ENCODE data around the gene IFT43.
"Not testable (repeated sequence)": the region's sequence is repeated elsewhere in the genome, so short reads cannot be mapped to it uniquely, and the experiment has no call there.

IFT43 gene

DNA sequence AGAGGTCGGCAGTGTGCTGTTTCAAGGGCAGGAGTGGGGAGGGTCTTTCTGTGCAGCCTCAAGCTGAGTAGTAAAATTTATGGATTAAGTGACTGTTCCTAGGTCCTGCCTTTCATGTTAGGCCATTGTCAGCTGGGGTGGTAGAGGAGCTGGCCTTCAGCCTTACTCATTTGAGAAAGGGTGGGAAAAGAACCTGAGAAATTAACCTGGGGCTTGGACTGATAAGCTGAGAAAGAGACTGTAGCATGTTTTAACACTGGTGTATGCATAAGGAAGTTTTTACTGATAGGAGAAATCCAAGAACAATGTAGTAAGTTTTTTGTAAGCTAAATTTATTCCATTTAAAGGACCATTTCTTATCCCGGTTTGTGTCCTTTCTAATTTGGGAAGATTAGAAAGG lies 20.7 kb downstream of the IFT43 start:
- DNase-seq (ENCODE audit: insufficient read length, low spot score) (no peak), FAIRE-seq (no peak)
- TF ChIP-seq POLR2A (IDR thresholded peaks at IDR 0.05; ENCODE audit: low read depth, low read length): no peak
- no peak for TF ChIP-seq POU2F2 (IDR thresholded peaks at IDR 0.05; ENCODE audit: low read depth, low read length)
- no peak for TF ChIP-seq POLR2AphosphoS5 (IDR thresholded peaks at IDR 0.05; ENCODE audit: low read depth, low read length)
- no peak for TF ChIP-seq SPI1 (IDR thresholded peaks at IDR 0.05; ENCODE audit: low read depth, low read length)
- no peak for TF ChIP-seq PAX5 (IDR thresholded peaks at IDR 0.05; ENCODE audit: insufficient read depth, low read length, severe bottlenecking)
- TF ChIP-seq TAF1 (IDR thresholded peaks at IDR 0.05; ENCODE audit: low read depth, low read length): no peak

DNA sequence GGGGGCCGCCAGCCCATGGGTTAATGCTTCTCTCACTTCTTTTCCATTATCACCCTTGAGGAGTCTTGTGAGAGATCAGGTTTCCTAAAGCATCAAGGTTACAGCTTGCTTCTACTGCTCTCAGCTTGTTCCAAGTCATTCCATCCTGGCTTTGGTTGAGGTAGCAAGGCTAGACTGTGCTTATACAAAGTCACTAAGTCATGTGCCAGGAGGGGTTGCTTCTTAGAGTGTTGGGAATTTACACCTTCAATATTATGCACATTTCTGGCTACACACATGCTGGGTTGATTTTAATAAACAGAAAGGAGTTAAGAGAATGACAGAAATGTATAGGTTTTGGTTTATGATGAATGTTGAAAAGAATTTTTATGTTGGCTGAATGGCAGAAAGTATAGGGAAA lies 21.8 kb downstream of the IFT43 start:
- TF ChIP-seq SPI1 (IDR thresholded peaks at IDR 0.05; ENCODE audit: low read depth, low read length) (no peak), TAF1 (IDR thresholded peaks at IDR 0.05; ENCODE audit: low read depth, low read length) (no peak), POLR2AphosphoS5 (IDR thresholded peaks at IDR 0.05; ENCODE audit: low read depth, low read length) (no peak), POU2F2 (IDR thresholded peaks at IDR 0.05; ENCODE audit: low read depth, low read length) (no peak), POLR2A (IDR thresholded peaks at IDR 0.05; ENCODE audit: low read depth, low read length) (no peak), PAX5 (IDR thresholded peaks at IDR 0.05; ENCODE audit: insufficient read depth, low read length, severe bottlenecking) (no peak)
- DNase-seq (ENCODE audit: insufficient read length, low spot score) (no peak), FAIRE-seq (no peak)

DNA sequence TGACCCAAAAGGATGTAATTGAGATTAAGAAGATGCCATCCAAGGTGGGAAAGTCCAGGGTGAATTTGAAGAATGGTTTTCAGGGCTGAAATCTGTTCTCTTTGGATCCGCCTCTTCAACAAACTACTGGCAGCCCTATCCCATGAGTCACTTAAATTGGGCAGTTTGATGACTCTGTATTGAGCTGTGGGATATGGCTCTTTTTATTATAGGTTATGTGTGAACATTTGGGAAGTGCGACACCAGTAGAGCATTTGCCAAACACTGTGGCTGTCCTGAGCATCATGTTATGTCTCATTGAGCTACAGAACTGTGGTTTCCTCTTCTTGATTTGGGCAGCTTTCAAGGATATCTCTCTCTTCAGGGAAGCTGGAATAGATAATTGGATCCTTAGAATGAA lies 22.3 kb downstream of the IFT43 start:
- DNase-seq (ENCODE audit: insufficient read length, low spot score): no peak
- FAIRE-seq: no peak
- TF ChIP-seq SPI1 (IDR thresholded peaks at IDR 0.05; ENCODE audit: low read depth, low read length) (no peak), POLR2AphosphoS5 (IDR thresholded peaks at IDR 0.05; ENCODE audit: low read depth, low read length) (no peak), POLR2A (IDR thresholded peaks at IDR 0.05; ENCODE audit: low read depth, low read length) (no peak), PAX5 (IDR thresholded peaks at IDR 0.05; ENCODE audit: insufficient read depth, low read length, severe bottlenecking) (no peak), POU2F2 (IDR thresholded peaks at IDR 0.05; ENCODE audit: low read depth, low read length) (no peak), TAF1 (IDR thresholded peaks at IDR 0.05; ENCODE audit: low read depth, low read length) (no peak)

DNA sequence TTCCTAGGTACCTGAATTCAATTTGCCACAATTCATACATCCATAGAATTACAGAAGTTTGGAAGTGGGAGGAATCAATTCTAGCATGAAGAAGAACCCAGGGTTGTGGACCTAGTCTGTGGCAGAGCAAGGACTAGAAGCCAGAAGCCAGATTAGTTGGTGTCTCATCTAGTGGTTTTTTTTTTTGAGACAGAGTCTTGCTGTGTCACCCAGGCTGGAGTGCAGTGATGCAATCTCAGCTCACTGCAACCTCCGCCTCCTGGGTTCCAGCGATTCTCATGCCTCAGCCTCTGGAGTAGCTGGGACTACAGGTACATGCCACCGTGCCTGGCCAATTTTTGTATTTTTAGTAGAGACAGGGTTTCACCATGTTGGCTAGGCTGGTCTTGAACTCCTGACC lies 24.1 kb downstream of the IFT43 start:
- DNase-seq (ENCODE audit: insufficient read length, low spot score); FAIRE-seq: not testable (repeated sequence)

DNA sequence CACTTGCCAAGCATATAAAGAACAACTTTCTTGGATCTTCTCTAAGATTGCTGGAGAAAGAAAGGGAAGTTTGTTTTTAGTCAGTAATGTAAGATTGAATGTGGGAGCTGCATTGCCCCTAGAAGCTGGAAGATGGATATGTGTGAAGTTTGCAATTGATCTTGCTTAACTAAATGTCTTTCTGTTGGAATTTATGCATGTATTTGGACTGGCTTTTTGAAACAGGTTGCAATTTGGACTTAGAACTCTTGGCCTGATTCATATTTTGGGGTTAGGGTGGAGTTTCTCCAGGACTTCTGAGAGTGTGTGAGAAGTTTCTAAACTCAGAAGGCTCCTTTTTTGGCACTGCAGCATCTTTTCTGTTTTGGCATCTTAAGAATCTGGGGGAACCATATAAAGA lies 26.4 kb downstream of the IFT43 start:
- no peak for FAIRE-seq

DNA sequence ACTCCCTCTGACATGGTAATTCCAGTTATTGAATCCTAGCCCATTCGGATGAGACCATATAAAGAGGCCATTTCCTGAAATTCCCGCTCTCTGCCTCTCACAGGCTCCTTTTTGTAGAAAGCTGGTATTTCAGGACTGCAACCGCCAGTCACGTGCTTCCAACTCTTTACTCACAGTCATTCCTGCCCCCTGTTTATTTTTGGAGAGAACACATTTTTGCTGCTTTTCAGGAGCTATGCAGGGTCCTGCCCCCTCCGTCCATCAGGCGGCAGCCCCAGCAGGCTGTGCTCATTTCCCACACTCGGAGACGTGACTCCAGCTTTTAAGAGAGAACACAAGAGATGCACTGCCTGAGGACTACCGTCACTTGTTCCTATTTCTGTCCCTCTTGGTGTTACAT lies 26.8 kb downstream of the IFT43 start:
- TF ChIP-seq SPI1 (IDR thresholded peaks at IDR 0.05; ENCODE audit: low read depth, low read length) (no peak), POU2F2 (IDR thresholded peaks at IDR 0.05; ENCODE audit: low read depth, low read length) (no peak), PAX5 (IDR thresholded peaks at IDR 0.05; ENCODE audit: insufficient read depth, low read length, severe bottlenecking) (no peak), POLR2AphosphoS5 (IDR thresholded peaks at IDR 0.05; ENCODE audit: low read depth, low read length) (no peak), TAF1 (IDR thresholded peaks at IDR 0.05; ENCODE audit: low read depth, low read length) (no peak), POLR2A (IDR thresholded peaks at IDR 0.05; ENCODE audit: low read depth, low read length) (no peak)
- no peak for FAIRE-seq
- DNase-seq (ENCODE audit: insufficient read length, low spot score): no peak

More for the DNA sequence above, 26.4 kb downstream of the IFT43 start:
- TF ChIP-seq SPI1 (IDR thresholded peaks at IDR 0.05; ENCODE audit: low read depth, low read length) (no peak), TAF1 (IDR thresholded peaks at IDR 0.05; ENCODE audit: low read depth, low read length) (no peak), POLR2A (IDR thresholded peaks at IDR 0.05; ENCODE audit: low read depth, low read length) (no peak), PAX5 (IDR thresholded peaks at IDR 0.05; ENCODE audit: insufficient read depth, low read length, severe bottlenecking) (no peak), POLR2AphosphoS5 (IDR thresholded peaks at IDR 0.05; ENCODE audit: low read depth, low read length) (no peak), POU2F2 (IDR thresholded peaks at IDR 0.05; ENCODE audit: low read depth, low read length) (no peak)
- no peak for DNase-seq (ENCODE audit: insufficient read length, low spot score)

DNA sequence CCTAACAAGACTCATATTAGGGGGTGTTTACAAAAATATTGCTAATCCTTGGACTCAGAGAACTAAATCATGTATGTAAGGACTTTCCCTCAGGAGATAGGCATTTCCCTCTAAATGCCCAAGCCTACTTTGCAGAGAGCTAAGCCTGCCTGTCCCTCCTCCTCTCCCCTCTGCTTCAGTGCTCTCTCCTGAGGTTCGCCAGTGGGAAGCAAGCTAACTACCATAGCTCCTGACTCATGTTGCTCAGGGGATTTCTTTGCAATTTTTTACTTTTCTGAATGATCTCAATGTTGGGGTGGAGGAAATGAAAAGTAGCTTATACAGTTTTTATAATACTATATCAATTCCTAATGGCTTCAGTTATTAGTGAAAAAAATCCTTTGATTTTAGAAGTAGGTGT lies 29.6 kb downstream of the IFT43 start:
- TF ChIP-seq POLR2A (IDR thresholded peaks at IDR 0.05; ENCODE audit: low read depth, low read length) (no peak), POLR2AphosphoS5 (IDR thresholded peaks at IDR 0.05; ENCODE audit: low read depth, low read length) (no peak), POU2F2 (IDR thresholded peaks at IDR 0.05; ENCODE audit: low read depth, low read length) (no peak), PAX5 (IDR thresholded peaks at IDR 0.05; ENCODE audit: insufficient read depth, low read length, severe bottlenecking) (no peak)
- FAIRE-seq (no peak), DNase-seq (ENCODE audit: insufficient read length, low spot score) (no peak)

DNA sequence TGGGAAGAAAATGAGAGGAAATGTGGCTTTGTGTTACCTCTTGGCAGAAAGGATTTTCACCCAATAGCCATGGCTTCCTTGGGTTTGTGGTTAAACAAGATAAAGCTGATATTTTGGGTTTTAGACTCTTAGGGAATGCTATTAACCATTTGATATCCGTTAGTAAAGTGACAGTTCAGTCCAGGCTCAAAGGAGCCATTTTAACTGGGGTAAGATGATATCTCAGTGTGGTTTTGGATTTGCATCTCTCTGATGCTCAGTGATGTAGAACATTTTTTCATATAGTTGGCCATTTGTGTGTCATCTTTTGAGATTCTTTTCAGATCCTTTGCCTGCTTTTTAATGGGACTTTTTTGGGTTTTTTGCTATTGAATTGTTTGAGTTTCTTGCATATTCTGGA lies 30.1 kb downstream of the IFT43 start:
- DNase-seq (ENCODE audit: insufficient read length, low spot score) (no peak), FAIRE-seq (peak; percentile 76)
- TF ChIP-seq TAF1 (IDR thresholded peaks at IDR 0.05; ENCODE audit: low read depth, low read length) (no peak), POU2F2 (IDR thresholded peaks at IDR 0.05; ENCODE audit: low read depth, low read length) (no peak), PAX5 (IDR thresholded peaks at IDR 0.05; ENCODE audit: insufficient read depth, low read length, severe bottlenecking) (no peak), POLR2A (IDR thresholded peaks at IDR 0.05; ENCODE audit: low read depth, low read length) (no peak)

DNA sequence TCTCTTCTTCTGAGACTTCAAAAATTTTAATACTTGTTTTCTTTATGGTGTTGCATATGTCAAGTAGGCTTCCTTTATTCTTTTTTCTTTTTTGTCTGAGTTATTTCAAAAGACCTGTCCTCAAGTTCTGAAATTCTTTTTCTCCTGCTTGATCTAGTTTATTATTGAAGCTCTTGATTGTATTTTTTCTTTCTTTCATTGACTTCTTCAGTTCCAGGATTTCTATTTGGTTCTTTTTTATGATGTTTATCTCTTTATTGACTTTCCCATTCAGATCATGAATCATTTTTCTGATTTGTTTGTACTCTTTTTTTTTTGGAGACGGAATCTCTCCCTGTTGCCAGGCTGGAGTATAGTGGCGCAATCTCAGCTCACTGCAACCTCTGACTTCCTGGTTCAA lies 34.1 kb downstream of the IFT43 start:
- DNase-seq (ENCODE audit: insufficient read length, low spot score) (no peak), FAIRE-seq (no peak)
- TF ChIP-seq POLR2AphosphoS5 (IDR thresholded peaks at IDR 0.05; ENCODE audit: low read depth, low read length): no peak
- no peak for TF ChIP-seq SPI1 (IDR thresholded peaks at IDR 0.05; ENCODE audit: low read depth, low read length)
- TF ChIP-seq POU2F2 (IDR thresholded peaks at IDR 0.05; ENCODE audit: low read depth, low read length): no peak
- no peak for TF ChIP-seq POLR2A (IDR thresholded peaks at IDR 0.05; ENCODE audit: low read depth, low read length)
- TF ChIP-seq PAX5 (IDR thresholded peaks at IDR 0.05; ENCODE audit: insufficient read depth, low read length, severe bottlenecking): no peak
- no peak for TF ChIP-seq TAF1 (IDR thresholded peaks at IDR 0.05; ENCODE audit: low read depth, low read length)

DNA sequence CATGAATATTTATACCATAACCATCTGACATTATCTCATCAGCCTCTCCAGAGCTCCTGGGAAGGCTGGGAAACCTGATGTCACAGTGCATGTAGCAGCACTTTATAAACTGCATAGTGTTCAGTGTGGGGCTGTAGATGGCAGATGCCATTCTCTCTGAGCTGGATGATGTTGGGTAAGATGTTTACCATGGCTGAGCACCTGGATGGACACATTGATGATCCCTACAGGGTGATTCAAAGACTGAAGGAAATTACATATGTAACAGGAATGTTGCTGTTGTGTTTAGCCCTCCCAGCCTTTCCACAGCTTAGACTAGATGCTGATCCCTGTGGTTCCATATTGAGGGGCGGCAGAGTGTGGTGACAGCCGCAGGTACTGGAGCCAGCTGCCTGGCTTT lies 37.4 kb downstream of the IFT43 start:
- FAIRE-seq (no peak), DNase-seq (ENCODE audit: insufficient read length, low spot score) (no peak)
- TF ChIP-seq POU2F2 (IDR thresholded peaks at IDR 0.05; ENCODE audit: low read depth, low read length) (no peak), SPI1 (IDR thresholded peaks at IDR 0.05; ENCODE audit: low read depth, low read length) (no peak), PAX5 (IDR thresholded peaks at IDR 0.05; ENCODE audit: insufficient read depth, low read length, severe bottlenecking) (no peak), POLR2A (IDR thresholded peaks at IDR 0.05; ENCODE audit: low read depth, low read length) (no peak), TAF1 (IDR thresholded peaks at IDR 0.05; ENCODE audit: low read depth, low read length) (no peak), POLR2AphosphoS5 (IDR thresholded peaks at IDR 0.05; ENCODE audit: low read depth, low read length) (no peak)
